Astrocyte of the cerebellum (primary cell): ENCODE data around the gene SYNJ2.
A peak's percentile ranks its signal among the peaks of the same experiment; 100 is the strongest.

Source experiments
- DNase-seq: peaks from one replicate; pipeline ENCODE4 v3.0.0-alpha.2; 2011; ENCODE audit warnings: low read depth
- H3K4me3 ChIP-seq: 2 replicates; pipeline ENCODE4 v1.5.1; 2011; ENCODE audit warnings: mild to moderate bottlenecking, low read depth, low read length, moderate library complexity
- CTCF ChIP-seq: IDR thresholded peaks from 2 replicates; pipeline ENCODE4 v1.5.1; 2012; ENCODE audit warnings: low read length, low read depth, moderate library complexity, mild to moderate bottlenecking; ENCODE audit errors: missing control alignments
- in situ Hi-C: cut with HindIII; loops from 2 replicates; pipeline ENCODE4 v1.10.0; 2017; ENCODE audit warnings: low sequenced_read_pairs

Gene SYNJ2

GRCh38 chr6:157983406-157984119 is 1.9 kb downstream of the SYNJ2 start:
- in situ Hi-C loops: no loop called here
- H3K4me3 ChIP-seq: peak overlapping the region; percentile 60
- no peak for DNase-seq
- no peak for TF ChIP-seq CTCF

GRCh38 chr6:157984128-157984527 is 2.5 kb downstream of the SYNJ2 start:
- no peak for DNase-seq
- in situ Hi-C loops: no loop called here
- TF ChIP-seq CTCF: no peak
- peak overlapping the region; percentile 60 for H3K4me3 ChIP-seq

- no peak for DNase-seq
- H3K4me3 ChIP-seq: peak overlapping the region; percentile 60
- TF ChIP-seq CTCF: no peak
- in situ Hi-C loops: no loop called here
Observed at GRCh38 chr6:157984686-157985225, 3.1 kb downstream of the SYNJ2 start.

GRCh38 chr6:157985378-157986155 is 3.9 kb downstream of the SYNJ2 start:
- DNase-seq: no peak
- H3K4me3 ChIP-seq: peak overlapping the region; percentile 60
- TF ChIP-seq CTCF: no peak
- in situ Hi-C loops: no loop called here

- TF ChIP-seq CTCF: no peak
- no peak for DNase-seq
- in situ Hi-C loops: no loop called here
- no peak overlapping the region for H3K4me3 ChIP-seq
Observed at GRCh38 chr6:157987788-157988699, 6.4 kb downstream of the SYNJ2 start.

- no peak for DNase-seq
- in situ Hi-C loops: no loop called here
Observed at GRCh38 chr6:157988700-157989063, 7.0 kb downstream of the SYNJ2 start.

More at GRCh38 chr6:157988700-157989063, 7.0 kb downstream of the SYNJ2 start:
- no peak overlapping the region for H3K4me3 ChIP-seq
- no peak for TF ChIP-seq CTCF
